CD4-positive, alpha-beta T cell treated with Interleukin-10 for 1 hour (primary cell): ENCODE data around the gene TFAP2A.

ENCODE experiments used
- DNase-seq: peaks from one replicate; pipeline ENCODE4 v3.0.0-alpha.2; 2020

TFAP2A gene

DNA sequence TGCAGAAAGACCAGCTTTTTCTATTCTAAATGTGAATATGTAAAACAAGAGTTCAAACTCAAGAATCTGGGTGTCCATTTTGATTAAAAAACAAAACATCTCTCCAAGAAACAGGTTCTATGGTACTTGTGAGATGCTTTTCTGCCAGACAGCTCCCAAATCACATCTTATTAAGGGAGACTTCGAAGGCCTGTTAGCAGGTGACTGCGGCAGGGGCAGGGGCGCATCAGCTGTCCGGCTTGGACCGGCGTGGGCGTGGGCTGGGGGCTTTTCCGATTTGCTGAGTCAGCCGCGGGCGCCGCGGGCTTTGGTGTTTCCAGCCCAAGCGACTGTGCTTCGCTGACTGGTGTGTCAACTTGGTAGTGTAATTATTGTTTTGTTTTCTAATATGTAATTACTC, 32.6 kb downstream of the TFAP2A start:
- DNase-seq: no peak

GRCh38 chr6:10381830-10382208, 33.1 kb downstream of the TFAP2A start:
- no peak for DNase-seq

DNA sequence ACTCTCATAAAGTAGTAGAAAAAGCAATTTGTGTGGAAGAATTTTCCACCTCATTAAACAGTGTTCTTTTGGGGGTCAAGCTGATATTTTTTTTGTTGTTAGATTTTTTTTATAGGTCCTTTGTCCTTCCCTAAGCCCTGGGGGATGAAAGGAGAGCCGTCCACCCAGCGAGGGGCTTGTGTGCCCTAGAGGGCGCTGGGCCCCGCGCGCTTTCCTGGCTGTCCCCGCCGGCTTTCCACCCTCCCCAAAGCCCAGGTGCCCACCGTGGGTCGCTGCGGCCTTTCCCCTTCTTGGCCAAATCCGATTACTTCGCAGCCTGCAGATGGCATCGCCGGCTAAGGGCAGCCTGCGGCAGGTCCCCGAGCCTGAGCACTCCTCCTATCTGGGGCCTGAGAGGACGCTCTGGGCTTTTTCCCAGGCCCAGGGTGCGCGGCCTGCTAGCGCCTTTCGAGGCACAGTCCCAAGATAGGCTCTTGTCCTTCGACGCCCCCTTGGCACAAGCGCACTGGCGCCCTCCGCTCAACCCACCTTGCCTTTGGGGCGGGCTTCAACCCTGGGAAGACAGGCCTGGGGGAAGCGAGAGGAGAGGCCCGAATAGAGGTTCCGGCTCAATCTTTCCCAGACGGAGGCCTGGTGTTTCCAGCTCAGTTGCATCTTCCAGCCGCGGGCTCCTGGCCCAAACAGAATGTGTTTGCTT, 33.6 kb downstream of the TFAP2A start:
- DNase-seq: no peak

DNA sequence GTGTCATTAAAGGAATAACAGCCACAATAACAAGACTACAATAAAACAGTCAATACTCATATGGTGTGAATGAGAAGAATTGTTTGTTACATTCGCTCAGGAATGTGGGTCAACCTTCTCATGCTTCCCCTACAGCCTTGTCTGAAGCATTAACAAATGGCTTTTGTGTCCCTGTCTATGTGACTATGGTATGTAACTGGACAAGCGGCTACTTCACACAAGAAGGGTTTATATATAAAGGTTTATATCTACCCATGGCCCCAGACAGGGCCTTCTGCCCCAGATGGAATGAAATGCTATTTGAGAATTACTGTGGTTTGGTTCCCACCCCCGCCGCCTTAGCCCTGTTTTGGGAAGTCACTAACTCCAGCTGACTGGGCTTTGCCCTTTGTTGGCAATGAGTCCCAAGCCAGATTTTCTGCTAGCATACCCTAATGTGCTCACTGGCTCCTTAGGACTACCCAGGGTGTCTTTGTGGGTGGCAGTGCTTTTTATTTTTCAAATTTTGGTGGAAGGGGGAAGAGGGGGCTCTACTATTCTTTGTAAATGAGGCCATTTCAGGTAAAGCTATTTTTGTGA, 39.4 kb downstream of the TFAP2A start:
- DNase-seq: no peak

DNA sequence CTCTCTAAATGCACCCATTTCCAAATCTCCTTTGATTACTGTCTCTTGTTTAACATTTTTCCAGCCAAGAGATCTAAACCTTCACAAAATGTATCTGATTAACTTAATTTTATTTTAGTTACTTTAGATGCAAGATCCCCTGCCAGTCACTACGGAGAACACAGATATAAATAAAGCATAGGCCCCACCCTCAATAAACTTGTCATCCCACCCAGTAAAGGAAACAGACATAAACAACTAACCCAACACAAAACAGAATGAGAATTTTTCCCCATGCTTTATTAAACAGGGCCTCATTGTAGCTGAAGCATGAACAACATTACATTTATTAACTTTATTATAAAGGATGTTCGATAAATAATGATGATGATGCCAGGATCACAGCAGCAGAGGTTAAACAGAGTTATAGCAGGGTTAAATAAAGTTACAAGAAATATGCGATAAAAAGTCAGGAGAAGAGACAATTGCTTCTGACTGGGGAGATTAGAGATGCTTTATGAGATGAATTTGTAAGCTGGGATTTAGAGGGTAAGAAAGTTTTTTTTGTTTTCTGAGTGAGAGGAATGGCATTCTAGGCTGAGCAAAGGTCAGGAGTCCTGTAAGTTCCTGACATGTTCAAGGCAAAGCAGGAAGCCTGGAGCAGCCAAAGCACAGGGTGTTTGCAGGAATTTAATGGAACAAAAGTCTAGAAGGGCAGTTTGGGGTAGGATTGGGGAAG, 41.1 kb downstream of the TFAP2A start:
- DNase-seq: no peak

GRCh38 chr6:10369896-10370295, 45.0 kb downstream of the TFAP2A start:
- no peak for DNase-seq

DNA sequence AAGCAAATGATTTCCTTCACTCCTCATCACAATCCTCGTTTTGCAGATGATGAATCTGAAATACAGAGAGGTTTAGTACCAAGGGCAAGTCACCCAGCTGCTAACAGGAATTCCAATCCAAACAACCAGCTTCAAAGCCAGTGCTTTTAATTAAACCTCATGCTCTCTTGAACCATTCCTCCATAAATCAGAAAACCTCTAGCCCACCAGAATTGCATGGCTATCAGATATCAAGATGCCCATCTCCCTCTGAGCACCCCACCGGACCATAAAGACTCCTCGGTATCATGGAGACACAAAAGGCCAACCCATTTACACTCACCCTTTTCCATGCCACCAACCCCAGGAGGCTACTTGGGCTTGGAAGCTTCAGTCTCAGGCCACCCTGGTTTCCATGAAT, 46.0 kb downstream of the TFAP2A start:
- no peak for DNase-seq

DNA sequence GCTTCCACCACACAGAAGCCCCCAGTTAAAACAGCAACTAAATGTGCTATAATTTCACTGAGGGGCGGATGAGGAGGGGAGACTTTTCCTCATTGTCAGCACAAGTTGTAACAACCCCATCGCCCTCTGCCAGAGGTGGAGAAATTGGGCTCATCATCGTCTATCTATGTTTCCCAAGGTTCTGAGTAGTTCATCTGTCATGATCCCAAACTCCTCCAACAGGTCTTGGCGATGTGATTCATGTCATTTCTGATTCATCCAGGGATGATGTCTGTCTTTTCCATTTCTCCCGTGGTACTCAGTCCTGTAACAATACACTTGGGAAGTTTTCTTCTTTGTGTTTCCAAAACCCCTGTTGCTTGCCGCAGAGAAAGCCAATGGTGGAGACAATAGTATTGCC, 51.0 kb downstream of the TFAP2A start:
- DNase-seq: no peak

DNA sequence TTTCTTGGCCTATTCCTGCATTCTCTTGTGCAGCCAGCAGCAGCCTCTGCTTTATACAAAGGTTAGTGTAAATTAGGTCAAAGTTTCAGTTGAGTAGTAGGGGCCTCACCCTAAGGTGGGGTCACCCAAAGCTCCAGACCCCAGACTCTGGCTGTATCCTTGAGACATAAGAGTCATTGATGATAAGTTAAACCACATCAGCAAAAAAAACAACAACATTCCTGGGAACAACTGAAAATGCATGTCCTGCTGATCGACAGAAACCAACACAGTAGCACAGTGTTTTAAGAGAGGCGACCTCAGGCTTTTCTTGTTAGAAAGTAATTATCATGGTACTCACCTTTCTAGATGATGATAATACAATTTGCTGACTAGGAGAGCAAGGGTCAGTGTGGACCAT, 52.6 kb downstream of the TFAP2A start:
- DNase-seq: no peak

- no peak for DNase-seq
Observed at GRCh38 chr6:10361428-10361827, 53.4 kb downstream of the TFAP2A start.

- no peak for DNase-seq
Observed at GRCh38 chr6:10359581-10359980, 55.3 kb downstream of the TFAP2A start.

DNA sequence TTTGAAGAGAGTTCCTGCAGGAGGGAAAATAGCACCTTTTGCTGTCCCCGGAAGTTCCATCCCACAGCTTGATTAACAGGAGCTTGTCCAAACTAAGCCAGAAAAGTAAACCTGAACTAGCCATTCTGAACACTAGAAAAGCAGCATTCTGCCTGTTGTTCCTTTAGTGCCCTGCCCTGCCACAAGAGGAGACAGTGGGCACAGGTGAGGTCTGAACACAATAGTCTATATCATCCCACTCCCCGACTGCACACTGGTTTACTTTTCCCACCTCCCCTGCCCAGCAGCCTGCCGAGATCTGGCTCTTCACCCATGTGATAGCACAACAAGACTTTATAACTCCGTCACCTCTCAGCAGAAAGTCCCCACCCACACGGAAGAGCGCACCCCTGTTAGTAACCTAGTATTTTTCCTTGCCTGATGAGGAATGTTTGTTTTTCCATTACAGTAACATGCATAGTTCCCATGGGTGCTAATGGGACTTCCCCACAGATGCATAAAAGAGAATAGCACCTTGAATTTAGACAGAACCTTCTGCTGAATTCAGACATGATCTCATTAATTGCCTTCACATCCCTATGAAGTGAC, 59.7 kb downstream of the TFAP2A start:
- DNase-seq: no peak

- DNase-seq: no peak
Observed at GRCh38 chr6:10351791-10352190, 63.1 kb downstream of the TFAP2A start.

DNA sequence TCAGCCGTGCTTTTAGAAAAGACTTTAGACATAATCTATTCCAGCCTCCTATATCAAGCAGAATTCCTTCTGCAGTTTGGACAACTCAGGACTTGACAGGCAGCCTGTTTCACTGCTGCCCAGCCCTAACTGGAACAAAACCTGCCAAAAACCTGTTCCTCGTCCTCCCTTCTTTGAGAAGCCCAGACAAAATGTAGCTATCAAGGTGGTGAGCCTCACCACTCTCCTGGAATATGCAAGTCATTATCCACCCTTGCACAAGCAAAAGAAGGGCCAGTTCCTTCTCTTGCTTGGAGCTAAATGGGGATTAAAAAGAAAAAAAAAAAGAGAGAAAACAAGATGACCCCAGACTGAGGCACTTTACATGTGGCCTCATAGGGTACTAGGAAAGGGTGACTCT, 64.2 kb downstream of the TFAP2A start:
- DNase-seq: no peak

DNA sequence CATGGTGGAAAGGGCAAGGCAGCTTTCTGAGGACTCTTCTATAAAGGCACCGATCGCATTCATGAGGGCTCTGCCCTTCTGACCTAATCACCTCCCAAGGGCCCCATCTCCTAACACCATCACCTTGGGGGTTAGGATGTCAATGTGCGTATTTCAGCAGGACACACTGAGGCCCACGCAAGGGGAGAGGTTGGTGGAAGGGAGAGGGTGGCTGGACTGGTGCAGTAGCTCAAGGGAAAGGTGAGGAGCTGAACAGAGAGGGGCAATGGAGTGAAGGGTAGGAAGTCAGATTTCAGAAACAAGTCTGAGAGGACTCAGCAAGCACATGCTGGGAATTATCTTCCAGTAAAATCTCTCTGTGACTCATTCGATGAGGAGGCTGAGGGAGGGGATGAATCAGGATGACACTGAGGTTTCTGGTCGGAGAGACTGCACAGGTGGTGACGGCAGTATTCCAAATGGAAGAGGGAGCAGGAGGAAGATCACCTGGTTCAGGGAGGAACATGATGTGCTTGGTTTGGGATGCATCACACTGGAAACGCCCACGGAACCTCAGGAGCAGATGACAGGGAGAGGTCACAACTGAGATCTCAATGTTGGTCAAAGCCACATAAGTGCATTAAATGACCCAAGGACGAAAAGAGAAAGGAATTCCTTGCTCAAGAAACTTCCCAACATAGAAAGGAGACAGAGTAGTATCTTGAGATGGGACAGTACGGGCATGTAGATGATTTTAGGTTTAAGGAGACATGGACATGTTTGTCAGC, 67.1 kb downstream of the TFAP2A start:
- DNase-seq: no peak
